GM18873 (cell line): Measurements from ENCODE around the gene IL36A.

ENCODE experiments used
- ATAC-seq: cut with Tn5 transposase; IDR thresholded peaks from one replicate; pipeline ENCODE4 v1.9.1; 2021; ENCODE audit warnings: mild to moderate bottlenecking, moderate library complexity, moderate number of reproducible peaks; ENCODE audit not compliant: unreplicated experiment, low FRiP score

Gene IL36A

DNA sequence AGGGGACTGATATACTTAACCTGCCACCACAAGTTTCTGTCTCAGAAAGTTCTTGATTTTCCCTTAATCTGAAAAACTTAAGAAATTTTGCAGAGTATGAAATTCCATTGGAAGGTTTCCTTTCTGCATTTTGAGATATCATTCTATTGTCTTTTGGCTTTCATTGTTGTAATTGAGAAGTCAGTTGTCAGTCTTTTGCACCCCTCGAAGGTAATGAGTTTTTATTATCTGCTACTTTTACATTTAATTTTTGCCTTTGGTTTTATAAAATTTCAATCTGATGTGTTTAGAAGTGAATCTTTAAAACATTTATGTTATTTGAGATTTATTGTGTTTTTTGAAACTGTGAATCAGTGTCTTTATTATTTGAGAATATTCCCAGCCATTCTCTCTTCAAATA, 4.8 kb upstream of the IL36A start:
- ATAC-seq, result no peak

DNA sequence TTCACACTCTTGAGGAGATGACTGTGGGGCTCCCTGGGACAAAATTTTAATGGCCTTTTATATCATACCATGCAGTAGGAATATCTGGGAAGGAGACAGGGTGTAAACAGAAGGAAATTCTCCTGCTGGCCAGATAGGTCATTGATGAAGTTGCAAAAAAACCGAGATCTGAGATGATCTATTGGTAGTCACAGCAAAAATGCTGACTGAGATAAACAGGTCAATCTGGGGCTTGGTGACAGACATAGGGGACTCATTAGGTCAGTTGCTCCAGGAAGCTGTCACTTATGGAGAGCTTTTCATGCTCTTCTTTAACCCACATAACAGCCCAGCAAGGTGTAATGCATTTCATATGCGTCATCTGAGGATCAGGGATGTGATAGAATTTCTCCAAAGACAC, 2.6 kb upstream of the IL36A start:
- ATAC-seq, result no peak

DNA sequence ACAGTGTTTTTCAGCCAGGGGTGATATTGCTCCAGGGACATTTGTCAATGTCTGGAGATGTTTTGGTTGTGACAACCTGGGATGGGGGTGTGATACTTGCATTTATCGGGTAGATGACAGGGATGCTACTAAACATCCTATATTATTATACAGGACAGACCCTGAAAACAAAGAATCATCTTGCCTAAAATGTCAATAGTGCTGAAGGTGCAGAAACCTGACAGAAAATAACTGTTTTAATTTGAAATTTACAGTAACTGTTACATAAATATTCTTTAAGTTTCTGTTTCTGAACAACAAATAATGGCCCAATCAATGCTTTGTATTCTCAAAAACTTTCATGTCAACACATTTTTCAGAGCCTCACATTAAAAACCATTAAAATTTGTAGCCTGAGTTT, 2.0 kb downstream of the IL36A start:
- no peak for ATAC-seq

DNA sequence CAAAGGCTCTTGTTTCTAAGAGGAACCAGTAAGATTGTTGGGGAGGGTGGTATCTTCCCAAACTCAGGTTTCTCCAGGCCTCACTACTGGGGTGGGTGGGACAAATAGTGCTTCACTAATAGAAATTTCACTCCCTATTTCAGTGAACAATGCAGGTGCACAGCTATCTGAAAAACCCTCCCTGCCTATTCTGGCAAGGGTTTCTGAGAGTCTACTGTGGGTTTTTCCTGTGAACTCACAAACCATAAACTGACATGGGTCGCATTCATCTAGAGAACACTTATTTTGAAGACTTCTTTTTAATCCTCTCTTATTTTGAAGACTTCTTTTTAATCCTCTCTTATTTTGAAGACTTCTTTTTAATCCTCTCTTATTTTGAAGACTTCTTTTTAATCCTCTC, 4.4 kb downstream of the IL36A start:
- ATAC-seq, result no peak

DNA sequence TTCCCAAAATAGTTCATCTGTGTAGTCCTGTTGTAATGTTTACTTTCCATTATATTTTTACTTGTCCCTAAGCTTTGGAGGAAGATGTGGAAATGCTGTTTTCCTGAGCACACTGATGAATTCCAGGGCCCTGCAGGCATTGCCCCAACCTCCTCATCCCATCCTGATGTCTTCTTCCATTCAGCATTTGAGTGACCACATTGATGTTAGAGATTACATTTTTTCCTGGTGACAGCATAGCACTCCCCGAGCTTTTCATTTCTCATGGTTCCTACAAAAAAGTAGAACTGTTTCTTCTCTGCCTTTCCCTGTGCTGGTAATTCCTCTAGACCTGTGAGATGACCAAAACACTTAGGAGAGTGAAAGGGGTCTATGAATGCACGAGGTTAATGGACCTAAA, 4.8 kb downstream of the IL36A start:
- no peak for ATAC-seq

DNA sequence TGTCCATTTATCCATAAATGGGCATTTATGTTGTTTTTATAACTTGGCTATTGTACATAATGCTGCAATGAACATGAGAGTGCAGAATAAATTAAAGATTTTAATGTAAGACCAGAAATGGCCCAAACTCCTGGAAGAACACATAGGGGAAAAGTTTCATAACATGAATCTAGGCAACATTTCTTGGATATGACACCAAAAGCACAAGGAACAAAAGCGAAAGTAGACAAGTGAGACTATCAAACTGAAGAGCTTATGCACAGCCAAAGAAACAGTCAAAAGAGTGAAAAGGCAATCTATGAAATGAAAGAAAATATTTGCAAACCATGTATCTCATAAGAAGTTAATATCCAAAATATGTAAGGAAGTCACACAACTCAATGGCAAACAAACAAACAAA, 5.8 kb downstream of the IL36A start:
- ATAC-seq, result no peak

DNA sequence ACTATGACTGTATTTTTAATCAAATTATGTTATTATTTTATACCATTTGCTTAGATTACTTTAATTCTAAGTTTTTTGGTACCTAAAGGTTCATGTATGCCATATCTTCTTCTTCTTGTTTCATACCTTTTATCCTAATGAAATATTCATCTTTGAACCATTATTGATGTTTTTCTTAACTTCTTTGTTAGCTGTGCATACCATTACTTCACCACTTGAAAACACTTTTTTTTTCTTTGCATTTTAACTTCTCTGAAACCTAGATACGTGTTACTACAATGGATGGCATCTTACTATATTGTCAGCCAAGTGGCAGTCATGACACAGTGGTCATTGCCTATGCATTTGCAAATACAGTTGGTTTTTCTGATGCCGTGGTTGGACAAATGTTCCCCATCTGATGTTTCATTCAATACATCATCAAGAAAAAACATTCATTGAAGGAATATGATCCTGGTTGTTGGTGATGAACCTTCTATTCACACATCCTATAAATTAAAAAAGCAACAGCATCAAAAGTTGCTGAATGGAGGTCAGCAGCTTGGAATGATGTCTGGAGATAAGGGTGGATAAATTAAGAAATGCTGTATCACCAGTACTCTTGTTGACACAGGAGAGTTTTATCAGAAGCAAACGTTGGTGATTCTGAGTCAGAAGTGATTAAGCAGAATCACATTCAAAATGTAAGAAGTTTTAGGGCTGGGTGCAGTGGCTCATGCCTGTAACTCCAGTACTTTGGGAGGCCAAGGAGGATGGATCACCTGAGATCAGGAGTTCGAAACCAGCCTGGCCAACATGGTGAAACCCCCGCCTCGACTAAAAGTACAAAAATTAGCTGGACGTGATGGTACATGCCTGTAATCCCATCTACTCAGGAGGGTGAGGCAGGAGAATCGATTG, 7.4 kb downstream of the IL36A start:
- ATAC-seq, result no peak

DNA sequence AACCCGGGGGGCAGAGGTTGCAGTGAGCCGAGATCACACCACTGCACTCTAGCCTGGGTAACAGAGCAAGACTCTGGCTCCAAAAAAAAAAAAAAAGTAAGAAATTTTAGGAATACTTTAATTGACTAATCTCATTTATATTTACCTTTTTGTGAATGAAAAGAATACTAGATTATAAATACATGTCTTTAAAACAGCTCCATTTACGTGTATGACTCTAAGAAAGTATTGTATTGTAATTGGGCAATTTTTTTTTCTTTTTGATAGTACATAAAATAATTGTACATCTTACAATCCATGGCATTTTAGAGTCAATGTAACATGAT, 8.0 kb downstream of the IL36A start:
- no peak for ATAC-seq

DNA sequence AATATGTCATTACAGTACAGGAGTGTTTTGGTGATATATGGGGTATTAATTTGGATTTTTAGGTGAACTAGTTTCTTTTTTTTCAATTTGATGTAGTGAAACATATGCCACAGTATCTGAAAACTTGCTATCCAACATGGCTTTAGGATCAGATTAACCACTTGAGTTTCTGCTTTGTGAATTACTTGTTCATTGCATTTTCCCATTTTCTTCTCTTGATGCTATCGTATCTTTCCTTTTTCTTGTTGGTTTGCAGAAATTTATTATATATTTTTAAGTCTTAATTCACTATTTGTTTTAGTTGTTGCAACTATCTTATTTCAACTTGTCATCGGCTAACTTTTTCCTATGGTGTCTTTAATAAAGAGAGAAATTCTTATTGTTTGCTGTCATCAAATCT, 8.8 kb downstream of the IL36A start:
- no peak for ATAC-seq

DNA sequence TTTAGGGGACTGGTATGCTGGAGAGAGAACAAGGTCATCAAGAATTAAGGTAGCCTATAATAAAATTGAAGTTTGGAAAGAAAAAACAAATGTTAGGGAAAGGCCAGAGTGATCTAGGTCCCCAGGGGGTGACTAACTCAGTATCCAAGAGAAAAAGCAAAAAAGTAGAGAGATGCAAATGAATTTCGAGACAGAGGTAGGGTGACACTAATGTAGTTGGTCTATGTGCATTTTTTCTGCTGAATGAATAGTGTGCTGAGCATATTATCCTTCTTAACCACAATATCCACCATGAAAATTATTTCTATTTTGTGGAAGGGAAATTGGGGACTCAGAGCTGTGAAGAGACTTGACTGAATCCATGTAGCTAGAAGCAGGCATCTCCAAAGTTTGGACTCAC, 9.8 kb downstream of the IL36A start:
- ATAC-seq, result no peak

DNA sequence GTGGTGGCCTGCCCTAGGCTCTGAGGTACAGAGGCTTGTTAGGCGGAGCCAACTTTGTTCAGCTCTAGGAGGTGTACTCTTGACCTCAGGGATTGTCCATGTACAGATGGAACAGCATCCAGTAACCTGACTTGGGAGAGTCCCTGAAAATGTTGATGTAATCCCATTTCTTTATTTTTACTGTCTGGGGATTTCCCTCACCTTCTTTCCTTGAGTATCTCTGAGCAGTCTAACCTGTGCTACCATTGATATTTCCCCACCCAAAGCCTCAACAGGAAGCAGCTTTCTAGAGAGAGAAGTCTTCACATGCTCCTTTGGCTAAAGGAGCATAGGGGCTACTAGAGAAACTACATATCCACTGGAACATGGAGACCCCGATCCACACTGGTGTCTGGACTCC, 10.4 kb downstream of the IL36A start:
- ATAC-seq, result no peak

DNA sequence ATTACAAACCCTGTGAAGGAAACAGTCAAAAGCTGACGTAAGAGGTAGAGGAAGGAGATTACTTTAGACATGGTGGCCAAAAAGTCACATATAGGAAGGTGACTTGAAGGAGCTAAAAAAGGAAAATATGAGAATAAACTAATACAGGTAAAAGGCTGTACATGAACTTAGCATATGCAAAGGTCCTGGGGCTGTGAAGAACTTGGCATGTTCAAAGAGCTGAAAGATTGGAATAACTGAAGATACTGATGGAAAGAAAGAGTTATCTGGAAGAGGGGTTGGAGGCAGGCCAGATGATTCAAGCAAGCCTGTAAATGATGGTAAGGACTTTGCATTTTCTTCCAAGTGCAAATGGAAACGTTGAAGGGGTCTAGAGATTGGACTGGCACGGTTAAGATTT, 13.2 kb downstream of the IL36A start:
- ATAC-seq, result no peak

DNA sequence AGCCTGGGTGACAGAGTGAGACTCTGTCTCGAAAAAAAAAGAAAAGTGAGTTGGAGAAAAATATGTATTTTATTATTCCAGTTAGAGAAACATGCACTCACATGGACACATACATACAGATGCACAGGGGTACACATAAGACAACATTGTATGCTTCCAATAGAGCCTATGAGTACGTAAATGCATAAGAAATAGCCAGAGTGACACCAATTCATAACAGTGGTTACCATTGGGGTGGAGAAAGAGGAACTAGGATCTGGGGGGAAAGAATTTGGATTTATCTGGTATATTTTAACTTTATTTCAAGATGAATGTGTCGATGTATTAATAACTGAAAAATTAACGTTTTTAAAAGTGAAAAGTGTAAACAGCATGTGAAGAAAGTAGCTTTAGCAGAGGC, 16.1 kb downstream of the IL36A start:
- ATAC-seq, result no peak

DNA sequence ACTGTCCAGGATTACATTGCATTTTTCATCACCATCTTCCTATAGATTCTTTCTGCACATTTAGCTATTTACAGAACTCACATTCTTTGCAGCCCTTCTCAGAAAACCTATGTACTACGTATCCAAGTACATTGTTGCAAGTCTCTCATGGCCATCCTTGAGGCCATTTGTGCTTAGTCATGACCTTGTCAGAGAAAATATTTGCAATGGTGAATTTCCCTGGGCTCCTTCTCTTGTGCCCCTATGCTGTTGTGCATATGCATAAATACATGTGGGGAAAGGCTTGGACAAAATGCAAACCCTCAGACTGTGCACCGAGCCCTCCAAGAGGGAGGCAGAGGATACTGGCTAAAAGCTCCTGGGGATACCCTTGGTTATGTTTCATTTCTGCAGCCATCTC, 19.5 kb downstream of the IL36A start:
- ATAC-seq, result no peak

DNA sequence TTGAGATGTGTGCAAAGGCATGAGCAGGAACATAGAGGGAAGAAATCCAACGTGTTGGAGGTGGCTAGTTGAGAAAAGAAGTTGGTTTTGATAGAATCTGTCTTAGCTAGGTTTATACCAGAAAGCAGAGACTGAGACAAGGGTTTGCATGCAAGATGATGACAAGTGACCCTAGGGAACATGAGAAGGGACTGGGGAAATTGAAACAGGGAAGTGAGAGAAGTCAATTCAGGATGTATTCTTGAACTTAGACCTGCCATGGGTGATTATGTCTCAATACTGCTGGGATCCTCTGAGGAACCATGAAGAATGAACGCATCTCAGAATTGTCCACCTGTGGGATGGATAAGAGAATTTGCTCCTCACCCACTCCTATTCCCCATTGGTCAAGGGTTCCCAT, 20.5 kb downstream of the IL36A start:
- ATAC-seq, result no peak

DNA sequence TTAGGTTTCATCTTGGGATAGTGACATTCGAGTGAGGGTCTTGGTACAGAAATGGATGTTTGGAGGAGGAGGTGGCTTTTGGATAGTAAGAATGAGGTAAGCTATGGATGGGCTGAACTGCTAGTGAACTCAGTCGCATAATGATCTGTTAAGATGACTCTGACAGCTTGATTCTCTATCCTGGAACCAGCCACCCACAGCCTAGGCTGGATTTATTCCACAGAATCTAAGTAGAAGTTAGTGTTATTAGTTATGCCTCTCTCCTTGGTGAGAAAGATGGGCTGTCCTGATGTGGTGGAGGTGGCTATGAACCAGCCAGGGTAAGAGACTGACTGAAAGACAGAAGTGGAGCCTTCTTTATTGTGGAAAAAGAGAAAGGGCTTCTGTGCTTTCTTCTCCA, 22.4 kb downstream of the IL36A start:
- ATAC-seq, result no peak

DNA sequence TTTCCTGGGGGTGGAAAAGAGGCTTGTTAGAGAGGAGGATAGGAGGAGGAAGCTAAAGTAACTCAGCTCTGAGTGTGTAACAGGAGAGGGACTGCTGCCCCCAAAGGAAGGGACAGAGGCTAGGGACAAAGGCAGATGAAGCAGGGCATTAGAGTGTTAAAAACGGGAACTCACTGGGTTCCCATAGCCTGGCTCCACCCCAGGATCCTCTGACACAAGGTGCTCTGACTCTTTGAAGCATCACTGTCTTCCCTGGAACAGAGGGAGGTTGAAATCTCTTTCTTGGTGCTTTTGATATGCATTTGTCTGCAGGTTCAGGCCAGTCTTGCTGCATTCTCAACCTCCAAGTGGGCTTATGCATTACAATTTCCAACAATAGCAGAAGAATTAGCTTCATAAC, 22.9 kb downstream of the IL36A start:
- no peak for ATAC-seq

DNA sequence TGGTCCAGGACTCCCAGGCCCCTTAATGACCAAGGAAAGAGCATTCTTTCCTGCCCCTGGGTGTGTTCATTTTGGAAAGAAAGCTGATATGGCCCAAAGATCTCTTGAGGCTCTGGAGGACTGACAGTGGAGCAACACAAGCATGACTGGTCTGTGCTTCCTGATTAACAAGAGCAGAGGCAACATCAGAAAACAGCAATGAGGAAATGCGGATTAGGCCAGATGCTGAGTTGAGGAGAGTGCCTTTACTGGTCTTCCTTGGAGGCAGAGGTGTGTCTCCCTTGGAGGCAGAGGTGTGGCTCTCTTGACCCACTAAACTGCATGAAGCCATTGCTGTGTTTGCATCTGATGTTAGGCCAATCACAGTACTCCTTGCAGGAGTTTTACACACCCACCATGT, 27.5 kb downstream of the IL36A start:
- ATAC-seq, result no peak

DNA sequence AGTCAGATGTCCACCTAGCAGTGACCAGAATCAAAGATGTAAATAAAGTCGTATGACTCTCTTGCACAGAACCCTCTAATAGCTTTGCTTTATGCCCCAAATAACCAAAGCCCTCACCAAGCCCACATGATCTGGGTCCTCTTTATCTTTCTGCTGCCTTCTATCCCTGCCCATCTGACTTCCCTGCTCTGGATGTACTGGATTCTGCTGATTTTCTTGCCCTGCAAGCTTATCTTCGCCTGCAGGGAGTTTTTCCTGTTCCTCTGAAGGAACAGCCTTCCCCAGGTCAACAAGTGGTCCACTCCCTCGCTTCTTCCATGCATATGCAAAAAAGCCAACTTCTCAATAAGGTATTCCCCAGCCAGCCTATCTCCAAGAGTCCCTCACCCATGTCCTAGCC, 28.8 kb downstream of the IL36A start:
- ATAC-seq, result no peak

DNA sequence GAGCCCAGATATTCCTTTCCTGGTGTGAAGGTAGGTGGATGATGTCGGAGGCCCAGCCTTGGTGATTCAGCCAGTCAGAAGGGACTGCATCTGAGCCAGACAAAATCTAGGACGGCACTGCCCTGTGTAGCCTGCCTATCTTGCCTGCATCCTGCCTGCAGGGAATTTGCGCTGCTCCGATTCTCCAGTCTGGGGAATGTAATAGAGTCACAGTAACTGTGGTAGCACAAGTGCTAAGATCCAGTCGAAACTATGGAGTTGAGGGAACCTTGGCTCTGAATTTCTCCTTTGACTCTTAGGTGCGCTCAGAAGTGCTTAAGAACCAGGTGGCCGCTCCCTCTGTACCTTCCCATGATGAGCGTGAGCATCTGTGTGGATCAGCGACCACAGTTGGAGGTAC, 31.5 kb downstream of the IL36A start:
- no peak for ATAC-seq

DNA sequence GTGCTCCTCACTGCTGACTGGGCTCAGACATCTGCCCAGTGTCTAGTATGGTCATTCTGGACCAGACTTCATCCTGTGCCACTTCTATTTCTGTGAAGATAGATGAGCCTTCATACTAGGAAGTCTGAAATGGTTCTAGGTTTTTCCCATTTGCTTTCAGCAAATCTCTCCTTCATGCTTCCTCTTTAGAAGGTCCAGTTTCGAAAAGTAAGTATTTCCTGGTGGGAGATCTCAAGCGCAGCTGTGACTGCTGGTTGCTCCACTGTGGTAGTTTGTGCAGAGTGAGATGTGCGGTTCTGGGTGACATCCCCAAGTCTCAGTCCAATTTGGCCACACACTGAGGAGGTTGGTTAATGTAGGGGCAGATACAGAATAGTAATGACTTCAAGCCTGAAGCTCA, 33.0 kb downstream of the IL36A start:
- no peak for ATAC-seq

DNA sequence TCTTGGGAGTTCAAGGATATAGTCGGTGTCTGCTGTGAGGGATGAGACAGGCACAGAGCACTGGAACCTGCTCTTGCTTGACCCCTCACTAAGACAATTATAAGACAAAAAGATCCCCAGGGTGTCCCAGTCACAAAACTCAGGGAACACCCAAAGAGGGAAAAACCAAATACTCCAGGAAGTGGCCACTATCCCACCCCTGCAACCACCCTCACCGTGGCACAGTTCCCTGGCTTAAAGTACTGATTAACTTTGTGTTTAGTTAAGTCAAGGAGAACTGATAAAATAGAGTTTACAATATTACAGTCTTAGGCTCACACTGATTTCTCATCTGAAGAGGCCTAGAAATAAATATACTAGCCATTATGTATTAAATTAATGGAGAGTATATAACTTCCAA, 33.9 kb downstream of the IL36A start:
- no peak for ATAC-seq

DNA sequence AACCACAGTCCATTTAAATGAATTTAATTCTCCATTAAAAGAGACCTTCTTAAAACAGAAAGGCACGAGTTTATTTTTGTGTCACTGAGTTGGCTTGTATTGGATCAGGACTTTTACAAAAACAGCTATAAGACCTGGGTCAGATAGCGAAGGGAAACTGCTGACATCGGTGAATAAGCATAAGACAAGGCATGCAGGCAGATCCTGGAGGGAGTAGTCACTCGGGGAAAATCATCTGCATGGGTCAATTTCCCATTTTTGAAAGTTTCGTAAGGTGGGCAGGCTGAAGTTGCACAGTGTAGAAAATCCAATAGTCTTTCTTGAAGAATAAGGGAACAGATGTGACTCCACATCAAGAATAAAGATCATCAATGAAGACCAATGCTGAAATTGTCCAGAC, 34.5 kb downstream of the IL36A start:
- no peak for ATAC-seq
